ENCODE data around the gene COPZ1. TPM values are rescaled to one million over a fixed set of nuclear protein-coding genes. Genes with fewer than 3 reads are reported as not detected.

COPZ1 gene
- total RNA-seq, 1 experiment from 2014 or later = 104 TPM

GRCh38 chr12:54294152-54294952 is 30.6 kb upstream of the COPZ1 start:
- no peaks in the 10 kb centered on the region for H3K9me3 ChIP-seq (ENCODE audit: control insufficient read depth, low read depth, low read length)
- no peak overlapping the region for H4K91ac ChIP-seq (ENCODE audit: insufficient read length, low read depth, low read length)
- DNase-seq = peak; percentile 79
- no peak overlapping the region for H4K5ac ChIP-seq (ENCODE audit: insufficient read length, low read depth, low read length)
- no peaks in the 10 kb centered on the region; the same call in 1 of the 2 replicates for H3K27me3 ChIP-seq (ENCODE audit: insufficient read depth, low read length)
- no peaks in the 10 kb centered on the region for H3K9me3 Mint-ChIP-seq
- H3K14ac ChIP-seq (ENCODE audit: insufficient read depth, low read length) = no peak overlapping the region
- no peak overlapping the region for H3K27ac Mint-ChIP-seq
- peak; percentile 88 for TF ChIP-seq CTCF (conservative IDR thresholded peaks at IDR 0.05)
- H2BK20ac ChIP-seq (ENCODE audit: low read depth, low read length, poor library complexity, severe bottlenecking) = no peak overlapping the region
- H2BK5ac ChIP-seq (ENCODE audit: insufficient read length, low read length) = no peak overlapping the region
- H3K4me3 Mint-ChIP-seq = no peak overlapping the region
- peaks cover 0 to 5% (median 0%) of the 10 kb centered on the region in 3 experiments; a peak in 2 of 7 replicates for H3K36me3 Mint-ChIP-seq (ENCODE audit: insufficient read depth in 1 of 3, low read depth in 3 of 3)
- H3K4me1 ChIP-seq (ENCODE audit: insufficient read depth, low read length) = no peaks in the 10 kb centered on the region
- peaks cover 15% of the 10 kb centered on the region for H3K27me3 Mint-ChIP-seq (ENCODE audit: low read depth)
- H3K23me2 ChIP-seq (ENCODE audit: insufficient read length, low read depth, low read length, poor library complexity, severe bottlenecking) = no peaks in the 10 kb centered on the region
- no peak overlapping the region for H3K4ac ChIP-seq (ENCODE audit: low read depth, low read length)
- H3K4me2 ChIP-seq (ENCODE audit: insufficient read depth, insufficient read length, low read length) = no peak overlapping the region
- no peak overlapping the region for H2BK15ac ChIP-seq (ENCODE audit: low read depth, low read length)
- no peak overlapping the region for H3K18ac ChIP-seq (ENCODE audit: insufficient read length, low read depth, low read length)
- H3K79me1 ChIP-seq (ENCODE audit: insufficient read depth, low read depth, low read length, poor library complexity, severe bottlenecking) = no peaks in the 10 kb centered on the region
- H2BK120ac ChIP-seq (ENCODE audit: low read depth, low read length, poor library complexity, severe bottlenecking) = no peak overlapping the region
- peaks cover 9 to 16% of the 10 kb centered on the region in 2 experiments for H3K4me1 Mint-ChIP-seq
- no peaks in the 10 kb centered on the region for H3K79me2 ChIP-seq (ENCODE audit: insufficient read depth, low read length)
- no CpG with 5 or more reads among the region's 9 CpGs for WGBS (ENCODE audit: extremely low coverage, insufficient read length, low lambda C conversion rate)
- H4K20me1 ChIP-seq (ENCODE audit: control insufficient read depth, insufficient read depth, insufficient read length) = no peaks in the 10 kb centered on the region
- no peak overlapping the region for H3K27ac ChIP-seq (ENCODE audit: insufficient read length, low read depth, low read length)
- no peak overlapping the region for H3T11ph ChIP-seq (ENCODE audit: low read length)
- no peak overlapping the region for H2AFZ ChIP-seq (ENCODE audit: low read length)
- no peak overlapping the region for H4K8ac ChIP-seq (replicated peaks; ENCODE audit: insufficient read length, low read depth, low read length)
- no peak overlapping the region for H3K56ac ChIP-seq (ENCODE audit: insufficient read length, low read depth, low read length)
- no peak overlapping the region for H2BK12ac ChIP-seq (ENCODE audit: insufficient read length, low read depth, low read length)
- no peak overlapping the region for H3K23ac ChIP-seq (ENCODE audit: insufficient read length, low read depth, low read length)
- H2AK5ac ChIP-seq (ENCODE audit: insufficient read length, low read length) = no peak overlapping the region
- H3K9ac ChIP-seq (ENCODE audit: extremely low read depth, insufficient read length, low read length) = no peak overlapping the region

Measured in H9 (cell line).